Measurements from ENCODE around the gene MYL4. TPM values are rescaled to one million over a fixed set of nuclear protein-coding genes. Genes with fewer than 3 reads are reported as not detected.

The MYL4 gene
- total and polyA plus RNA-seq, 10 of the 15 experiments (the other 5 are each of a cell fraction or from before 2014, with no cell fraction given): 0.23 to 1.6 (median 0.58) TPM; not detected in 3

- TF ChIP-seq RBBP5 (conservative IDR thresholded peaks at IDR 0.05): no peak
- no peak for TF ChIP-seq BACH1 (IDR thresholded peaks at IDR 0.05; ENCODE audit: borderline replicate concordance)
- TF ChIP-seq STAT3 (IDR thresholded peaks at IDR 0.05; ENCODE audit: low read depth, low read length): no peak
- no peak for TF ChIP-seq BRCA1 (IDR thresholded peaks at IDR 0.05; ENCODE audit: low read depth, low read length)
- no peak for TF ChIP-seq SREBF2 (IDR thresholded peaks at IDR 0.05; ENCODE audit: low read length)
- no peak for TF ChIP-seq TBL1XR1 (IDR thresholded peaks at IDR 0.05; ENCODE audit: low read depth, low read length)
- 0 out of 2 replicates have a peak, but pooled peaks have one; percentile 42 for TF ChIP-seq ATF2 (IDR thresholded peaks at IDR 0.05; ENCODE audit: low read length)
- peak; percentile 59; the same call in 1 of the 2 replicates for TF ChIP-seq NFIC (IDR thresholded peaks at IDR 0.05; ENCODE audit: low read depth, low read length)
- TF ChIP-seq PML (IDR thresholded peaks at IDR 0.05; ENCODE audit: low read length): no peak
- peak; percentile 57; the same call in 1 of the 2 replicates for TF ChIP-seq TCF12 (IDR thresholded peaks at IDR 0.05; ENCODE audit: low read depth, low read length)
- no peak for TF ChIP-seq SMAD5 (IDR thresholded peaks at IDR 0.05; ENCODE audit: low read depth)
- TF ChIP-seq FOS (IDR thresholded peaks at IDR 0.05; ENCODE audit: borderline replicate concordance, extremely low read depth, insufficient read length): no peak
- TF ChIP-seq FOXM1 (IDR thresholded peaks at IDR 0.05; ENCODE audit: low read depth, low read length): peak; percentile 43; the same call in 1 of the 2 replicates
- no peak for TF ChIP-seq EGR1 (IDR thresholded peaks at IDR 0.05; ENCODE audit: borderline replicate concordance in 1 of 2, low read depth in 2 of 2, low read length in 2 of 2)
- no peak for TF ChIP-seq TARDBP (IDR thresholded peaks at IDR 0.05; ENCODE audit: borderline replicate concordance)
- no peak for TF ChIP-seq TAF1 (IDR thresholded peaks at IDR 0.05; ENCODE audit: borderline replicate concordance, low read depth, low read length)
- TF ChIP-seq USF1 (IDR thresholded peaks at IDR 0.05; ENCODE audit: borderline replicate concordance, extremely low read length, insufficient read depth, low read depth, low read length): no peak
- TF ChIP-seq PRDM15 (CRISPR knock-in tag; IDR thresholded peaks at IDR 0.05): no peak
Measured at GRCh38 chr17:47192554-47192953, 16.6 kb upstream of the MYL4 start (continued).

All from GM12878 (cell line).